ELR (cell line): ENCODE data around the gene WIPI1.
"Not testable (repeated sequence)": the region's sequence is repeated elsewhere in the genome, so short reads cannot be mapped to it uniquely, and the experiment has no call there.

Experiments used
- DNase-seq: peaks from one replicate; pipeline ENCODE4 v3.0.0-alpha.2; 2015; ENCODE audit warnings: low read depth

The WIPI1 gene

GRCh38 chr17:68457168-68457538, at the start of gene WIPI1:
Gene WIPI1 (minus strand): TSS chr17:68457496. CDS start chr17:68457421, 75 bp downstream.
- no peak for DNase-seq

GRCh38 chr17:68505951-68506350, 48.7 kb upstream of the WIPI1 start:
- no peak for DNase-seq

- DNase-seq, result no peak
Observed at GRCh38 chr17:68501074-68501473, 43.8 kb upstream of the WIPI1 start.

- DNase-seq, result no peak
Observed at GRCh38 chr17:68499587-68499986, 42.3 kb upstream of the WIPI1 start.

- DNase-seq, result no peak
Observed at GRCh38 chr17:68498479-68499326, 41.4 kb upstream of the WIPI1 start.

GRCh38 chr17:68497885-68498319, 40.6 kb upstream of the WIPI1 start:
- no peak for DNase-seq

GRCh38 chr17:68495081-68495480, 37.8 kb upstream of the WIPI1 start:
- no peak for DNase-seq

GRCh38 chr17:68492394-68493054, 35.2 kb upstream of the WIPI1 start:
- DNase-seq, result not testable (repeated sequence)

GRCh38 chr17:68491381-68492231, 34.3 kb upstream of the WIPI1 start:
- no peak for DNase-seq

- DNase-seq, result no peak
Observed at GRCh38 chr17:68489919-68490318, 32.6 kb upstream of the WIPI1 start.

GRCh38 chr17:68484458-68484857, 27.2 kb upstream of the WIPI1 start:
- DNase-seq, result no peak

- no peak for DNase-seq
Observed at GRCh38 chr17:68482576-68483041, 25.3 kb upstream of the WIPI1 start.

- DNase-seq, result no peak
Observed at GRCh38 chr17:68480885-68481284, 23.6 kb upstream of the WIPI1 start.

GRCh38 chr17:68470961-68471360, 13.7 kb upstream of the WIPI1 start:
- DNase-seq, result no peak

GRCh38 chr17:68468788-68469187, 11.5 kb upstream of the WIPI1 start:
- DNase-seq, result peak; percentile 50

- DNase-seq, result peak; percentile 26
Observed at GRCh38 chr17:68468334-68468733, 11.0 kb upstream of the WIPI1 start.

- DNase-seq, result no peak
Observed at GRCh38 chr17:68463211-68464019, 6.1 kb upstream of the WIPI1 start.

GRCh38 chr17:68462381-68463210, 5.3 kb upstream of the WIPI1 start:
- peak; percentile 96 for DNase-seq

- DNase-seq, result no peak
Observed at GRCh38 chr17:68461589-68461988, 4.3 kb upstream of the WIPI1 start.

GRCh38 chr17:68461122-68461539, 3.8 kb upstream of the WIPI1 start:
- no peak for DNase-seq

GRCh38 chr17:68460715-68461114, 3.4 kb upstream of the WIPI1 start:
- no peak for DNase-seq
